K562 (cell line): Measurements from ENCODE around the gene NRP2. TPM values are rescaled to one million over a fixed set of nuclear protein-coding genes. Genes with fewer than 3 reads are reported as not detected.
A peak's percentile ranks its signal among the peaks of the same experiment; 100 is the strongest.

ENCODE experiments used
- CSDE1 ChIP-seq, 2 experiments: fragments of 450-650 bp; IDR thresholded peaks; 2 replicates each; pipeline ENCODE4 v1.6.1; 2016; ENCODE audit warnings: mild to moderate bottlenecking in 1 of 2
- EWSR1 ChIP-seq: fragments of 450-650 bp; IDR thresholded peaks from 2 replicates; pipeline ENCODE4 v1.6.1; 2018; ENCODE audit warnings: borderline replicate concordance, mild to moderate bottlenecking, low read depth, moderate library complexity; ENCODE audit not compliant: partially characterized antibody
- NFIC ChIP-seq: fragments of 450-650 bp; IDR thresholded peaks from 2 replicates; pipeline ENCODE4 v1.6.1; 2017; ENCODE audit warnings: mild to moderate bottlenecking, inconsistent platforms
- RAD21 ChIP-seq, 2 experiments: fragments of 250-450 bp in 1 of 2; fragments of 450-650 bp in 1 of 2; sonication (Bioruptor Pico) in 1 of 2; formaldehyde crosslinking in 1 of 2; IDR thresholded peaks in 1 of 2; conservative IDR thresholded peaks in 1 of 2; 2 replicates each; pipeline versions ENCODE4 v1.4.0 to v1.8.0; 2020 to 2022; ENCODE audit warnings: mild to moderate bottlenecking in 2 of 2, moderate library complexity in 1 of 2
- RFX1 ChIP-seq: fragments of 450-650 bp; IDR thresholded peaks from 2 replicates; pipeline ENCODE4 v1.6.1; 2016; ENCODE audit warnings: mild to moderate bottlenecking, moderate library complexity
- SRF ChIP-seq, 2 experiments: fragments of 250-450, 450-650 bp in 1 of 2; sonication (Bioruptor Pico) in 1 of 2; sonication (generic) in 1 of 2; formaldehyde crosslinking; IDR thresholded peaks; 2 replicates each; pipeline versions ENCODE4 v1.5.0 to v1.5.1; 2020 to 2022; ENCODE audit warnings: mild to moderate bottlenecking in 1 of 2, missing genetic modification reagents in 1 of 2
- WHSC1 ChIP-seq: IDR thresholded peaks from one replicate; pipeline ENCODE4 v1.6.1; 2012; ENCODE audit warnings: low read length, control low read depth, inconsistent platforms
- ZC3H4 ChIP-seq: sonication (generic); formaldehyde crosslinking; IDR thresholded peaks from 2 replicates; pipeline ENCODE4 v1.9.0; 2021; ENCODE audit warnings: missing genetic modification reagents, borderline replicate concordance
- ZFP30 ChIP-seq: fragments of 250-450 bp; sonication (Bioruptor Pico); IDR thresholded peaks from 2 replicates; pipeline ENCODE4 v1.8.0; 2022; ENCODE audit warnings: moderate library complexity, mild to moderate bottlenecking, inconsistent platforms, borderline replicate concordance
- polyA plus RNA-seq, 8 experiments: library from polyadenylated mRNA; depleted of rRNA in 4 of 8; stranded (reverse) in 5 of 8; unstranded in 3 of 8; fragments of >200 nt; fragmentation: Nextera tagmentation in 2 of 8; fragmentation: Illumina TruSeq in 1 of 8; extraction: Ambion mirVana in 2 of 8; extraction: Trizol in 1 of 8; gene quantifications; 2 replicates each; pipeline versions ENCODE4 v1.2.1 to v1.2.3, GENCODE V29; 2011 to 2014; ENCODE audit warnings: inconsistent platforms in 1 of 8, missing spikeins in 1 of 8
- total RNA-seq, 7 experiments: library from RNA; depleted of rRNA in 6 of 7; stranded (reverse); fragments of >200 nt in 6 of 7; fragmentation: Illumina TruSeq in 2 of 7; extraction: Trizol in 2 of 7; gene quantifications; 2 replicates each; pipeline versions ENCODE4 v1.2.1 to v1.2.3, GENCODE V29; 2011 to 2021; ENCODE audit warnings: low replicate concordance in 1 of 7
- TF ChIP-seq, protein P1 (sequence below): IDR thresholded peaks from 2 replicates; pipeline ENCODE4 v1.6.1; 2011; ENCODE audit warnings: borderline replicate concordance, low read depth, mild to moderate bottlenecking, moderate library complexity, low read length; ENCODE audit not compliant: insufficient read depth, poor library complexity, severe bottlenecking
- TF ChIP-seq, protein P2 (sequence below): fragments of 450-650 bp; IDR thresholded peaks from 2 replicates; pipeline ENCODE4 v1.6.1; 2016
- TF ChIP-seq, protein P3 (sequence below): fragments of 250-450 bp; sonication (Bioruptor Pico); IDR thresholded peaks from 2 replicates; pipeline ENCODE4 v1.6.1; 2021; ENCODE audit warnings: mild to moderate bottlenecking
- TF ChIP-seq, protein P4 (sequence below), 2 experiments: fragments of 150-350 bp in 1 of 2; IDR thresholded peaks; 2 replicates each; pipeline ENCODE4 v1.6.1; 2012 to 2016; ENCODE audit warnings: low read depth in 2 of 2, low read length in 2 of 2, mild to moderate bottlenecking in 1 of 2, moderate library complexity in 1 of 2
- TF ChIP-seq, protein P5 (sequence below), 3 experiments: IDR thresholded peaks in 2 of 3; conservative IDR thresholded peaks in 1 of 3; 2 replicates each; pipeline ENCODE4 v1.5.1; 2011 to 2012; ENCODE audit warnings: low read length in 3 of 3, mild to moderate bottlenecking in 3 of 3, control low read depth in 2 of 3, improper control_type of control experiment in 1 of 3, inconsistent platforms in 1 of 3, low read depth in 1 of 3, mixed read lengths in 1 of 3, moderate library complexity in 1 of 3; ENCODE audit not compliant: insufficient read depth in 2 of 3

Gene NRP2
- total and polyA plus RNA-seq, 9 of the 15 experiments (the other 6 are each of a cell fraction or from before 2014, with no cell fraction given) = 0.05 to 0.31 (median 0.15) TPM; not detected in 5

DNA sequence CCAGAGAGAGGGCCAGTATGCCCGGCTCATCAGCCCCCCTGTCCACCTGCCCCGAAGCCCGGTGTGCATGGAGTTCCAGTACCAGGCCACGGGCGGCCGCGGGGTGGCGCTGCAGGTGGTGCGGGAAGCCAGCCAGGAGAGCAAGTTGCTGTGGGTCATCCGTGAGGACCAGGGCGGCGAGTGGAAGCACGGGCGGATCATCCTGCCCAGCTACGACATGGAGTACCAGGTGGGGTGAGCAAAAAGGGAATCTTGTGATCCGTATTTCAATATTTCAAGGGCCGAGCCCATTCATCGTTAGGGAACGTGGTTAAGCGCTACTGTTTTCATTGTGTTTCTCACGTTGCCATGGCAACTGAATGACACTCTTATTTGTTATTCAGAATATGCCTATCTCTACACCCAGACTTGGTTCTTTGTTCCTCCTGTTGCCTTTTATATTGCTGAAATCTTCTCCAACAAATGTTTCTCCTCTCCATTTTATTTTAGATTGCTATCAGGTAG is 81.5 kb downstream of the NRP2 start (continued):
- TF ChIP-seq, protein P1, sequence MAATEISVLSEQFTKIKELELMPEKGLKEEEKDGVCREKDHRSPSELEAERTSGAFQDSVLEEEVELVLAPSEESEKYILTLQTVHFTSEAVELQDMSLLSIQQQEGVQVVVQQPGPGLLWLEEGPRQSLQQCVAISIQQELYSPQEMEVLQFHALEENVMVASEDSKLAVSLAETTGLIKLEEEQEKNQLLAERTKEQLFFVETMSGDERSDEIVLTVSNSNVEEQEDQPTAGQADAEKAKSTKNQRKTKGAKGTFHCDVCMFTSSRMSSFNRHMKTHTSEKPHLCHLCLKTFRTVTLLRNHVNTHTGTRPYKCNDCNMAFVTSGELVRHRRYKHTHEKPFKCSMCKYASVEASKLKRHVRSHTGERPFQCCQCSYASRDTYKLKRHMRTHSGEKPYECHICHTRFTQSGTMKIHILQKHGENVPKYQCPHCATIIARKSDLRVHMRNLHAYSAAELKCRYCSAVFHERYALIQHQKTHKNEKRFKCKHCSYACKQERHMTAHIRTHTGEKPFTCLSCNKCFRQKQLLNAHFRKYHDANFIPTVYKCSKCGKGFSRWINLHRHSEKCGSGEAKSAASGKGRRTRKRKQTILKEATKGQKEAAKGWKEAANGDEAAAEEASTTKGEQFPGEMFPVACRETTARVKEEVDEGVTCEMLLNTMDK = peak; percentile 66
- peak in 1 of 2 experiments; percentile 70; a peak in 2 of 4 replicates for TF ChIP-seq CSDE1 (IDR thresholded peaks at IDR 0.05)
- TF ChIP-seq NFIC = peak; percentile 74
- TF ChIP-seq, protein P2, sequence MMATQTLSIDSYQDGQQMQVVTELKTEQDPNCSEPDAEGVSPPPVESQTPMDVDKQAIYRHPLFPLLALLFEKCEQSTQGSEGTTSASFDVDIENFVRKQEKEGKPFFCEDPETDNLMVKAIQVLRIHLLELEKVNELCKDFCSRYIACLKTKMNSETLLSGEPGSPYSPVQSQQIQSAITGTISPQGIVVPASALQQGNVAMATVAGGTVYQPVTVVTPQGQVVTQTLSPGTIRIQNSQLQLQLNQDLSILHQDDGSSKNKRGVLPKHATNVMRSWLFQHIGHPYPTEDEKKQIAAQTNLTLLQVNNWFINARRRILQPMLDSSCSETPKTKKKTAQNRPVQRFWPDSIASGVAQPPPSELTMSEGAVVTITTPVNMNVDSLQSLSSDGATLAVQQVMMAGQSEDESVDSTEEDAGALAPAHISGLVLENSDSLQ = 0 out of 2 replicates have a peak, but pooled peaks have one; percentile 13
- no peak for TF ChIP-seq ZC3H4 (CRISPR knock-in tag)
- TF ChIP-seq, protein P3, sequence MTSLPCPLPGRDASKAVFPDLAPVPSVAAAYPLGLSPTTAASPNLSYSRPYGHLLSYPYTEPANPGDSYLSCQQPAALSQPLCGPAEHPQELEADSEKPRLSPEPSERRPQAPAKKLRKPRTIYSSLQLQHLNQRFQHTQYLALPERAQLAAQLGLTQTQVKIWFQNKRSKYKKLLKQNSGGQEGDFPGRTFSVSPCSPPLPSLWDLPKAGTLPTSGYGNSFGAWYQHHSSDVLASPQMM (CRISPR knock-in tag) = no peak
- TF ChIP-seq RAD21 (CRISPR knock-in tag; conservative IDR thresholded peaks at IDR 0.05 in 1 of 2, IDR thresholded peaks at IDR 0.05 in 1 of 2) = peak in 1 of 2 experiments; percentile 32; a peak in 1 of 4 replicates
- TF ChIP-seq, protein P4, sequence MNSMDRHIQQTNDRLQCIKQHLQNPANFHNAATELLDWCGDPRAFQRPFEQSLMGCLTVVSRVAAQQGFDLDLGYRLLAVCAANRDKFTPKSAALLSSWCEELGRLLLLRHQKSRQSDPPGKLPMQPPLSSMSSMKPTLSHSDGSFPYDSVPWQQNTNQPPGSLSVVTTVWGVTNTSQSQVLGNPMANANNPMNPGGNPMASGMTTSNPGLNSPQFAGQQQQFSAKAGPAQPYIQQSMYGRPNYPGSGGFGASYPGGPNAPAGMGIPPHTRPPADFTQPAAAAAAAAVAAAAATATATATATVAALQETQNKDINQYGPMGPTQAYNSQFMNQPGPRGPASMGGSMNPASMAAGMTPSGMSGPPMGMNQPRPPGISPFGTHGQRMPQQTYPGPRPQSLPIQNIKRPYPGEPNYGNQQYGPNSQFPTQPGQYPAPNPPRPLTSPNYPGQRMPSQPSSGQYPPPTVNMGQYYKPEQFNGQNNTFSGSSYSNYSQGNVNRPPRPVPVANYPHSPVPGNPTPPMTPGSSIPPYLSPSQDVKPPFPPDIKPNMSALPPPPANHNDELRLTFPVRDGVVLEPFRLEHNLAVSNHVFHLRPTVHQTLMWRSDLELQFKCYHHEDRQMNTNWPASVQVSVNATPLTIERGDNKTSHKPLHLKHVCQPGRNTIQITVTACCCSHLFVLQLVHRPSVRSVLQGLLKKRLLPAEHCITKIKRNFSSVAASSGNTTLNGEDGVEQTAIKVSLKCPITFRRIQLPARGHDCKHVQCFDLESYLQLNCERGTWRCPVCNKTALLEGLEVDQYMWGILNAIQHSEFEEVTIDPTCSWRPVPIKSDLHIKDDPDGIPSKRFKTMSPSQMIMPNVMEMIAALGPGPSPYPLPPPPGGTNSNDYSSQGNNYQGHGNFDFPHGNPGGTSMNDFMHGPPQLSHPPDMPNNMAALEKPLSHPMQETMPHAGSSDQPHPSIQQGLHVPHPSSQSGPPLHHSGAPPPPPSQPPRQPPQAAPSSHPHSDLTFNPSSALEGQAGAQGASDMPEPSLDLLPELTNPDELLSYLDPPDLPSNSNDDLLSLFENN (IDR thresholded peaks at IDR 0.05; ENCODE audit: low read depth in 2 of 2, low read length in 2 of 2) = no peak
- TF ChIP-seq WHSC1 = no peak
- peak; percentile 96 for TF ChIP-seq RFX1
- TF ChIP-seq EWSR1 = no peak
- TF ChIP-seq, protein P5, sequence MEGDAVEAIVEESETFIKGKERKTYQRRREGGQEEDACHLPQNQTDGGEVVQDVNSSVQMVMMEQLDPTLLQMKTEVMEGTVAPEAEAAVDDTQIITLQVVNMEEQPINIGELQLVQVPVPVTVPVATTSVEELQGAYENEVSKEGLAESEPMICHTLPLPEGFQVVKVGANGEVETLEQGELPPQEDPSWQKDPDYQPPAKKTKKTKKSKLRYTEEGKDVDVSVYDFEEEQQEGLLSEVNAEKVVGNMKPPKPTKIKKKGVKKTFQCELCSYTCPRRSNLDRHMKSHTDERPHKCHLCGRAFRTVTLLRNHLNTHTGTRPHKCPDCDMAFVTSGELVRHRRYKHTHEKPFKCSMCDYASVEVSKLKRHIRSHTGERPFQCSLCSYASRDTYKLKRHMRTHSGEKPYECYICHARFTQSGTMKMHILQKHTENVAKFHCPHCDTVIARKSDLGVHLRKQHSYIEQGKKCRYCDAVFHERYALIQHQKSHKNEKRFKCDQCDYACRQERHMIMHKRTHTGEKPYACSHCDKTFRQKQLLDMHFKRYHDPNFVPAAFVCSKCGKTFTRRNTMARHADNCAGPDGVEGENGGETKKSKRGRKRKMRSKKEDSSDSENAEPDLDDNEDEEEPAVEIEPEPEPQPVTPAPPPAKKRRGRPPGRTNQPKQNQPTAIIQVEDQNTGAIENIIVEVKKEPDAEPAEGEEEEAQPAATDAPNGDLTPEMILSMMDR (IDR thresholded peaks at IDR 0.05 in 2 of 3, conservative IDR thresholded peaks at IDR 0.05 in 1 of 3; ENCODE audit: insufficient read depth in 2 of 3, low read depth in 1 of 3, low read length in 3 of 3) = peak; percentile 46 to 73 (median 67)
- TF ChIP-seq SRF (CRISPR knock-in tag; IDR thresholded peaks at IDR 0.05) = peak in 1 of 2 experiments; percentile 30; a peak in 1 of 4 replicates
- no peak for TF ChIP-seq ZFP30 (CRISPR knock-in tag)
- TF ChIP-seq, all 486 proteins: peak for 14
